Measurements from ENCODE around the gene UCKL1. TPM values are rescaled to one million over a fixed set of nuclear protein-coding genes. Genes with fewer than 3 reads are reported as not detected.
"Not testable (repeated sequence)": the region's sequence is repeated elsewhere in the genome, so short reads cannot be mapped to it uniquely, and the experiment has no call there.

Gene UCKL1
- total RNA-seq, 4 donors from 2014 or later: 31.2 to 96.0 (median 50.0) TPM

DNA sequence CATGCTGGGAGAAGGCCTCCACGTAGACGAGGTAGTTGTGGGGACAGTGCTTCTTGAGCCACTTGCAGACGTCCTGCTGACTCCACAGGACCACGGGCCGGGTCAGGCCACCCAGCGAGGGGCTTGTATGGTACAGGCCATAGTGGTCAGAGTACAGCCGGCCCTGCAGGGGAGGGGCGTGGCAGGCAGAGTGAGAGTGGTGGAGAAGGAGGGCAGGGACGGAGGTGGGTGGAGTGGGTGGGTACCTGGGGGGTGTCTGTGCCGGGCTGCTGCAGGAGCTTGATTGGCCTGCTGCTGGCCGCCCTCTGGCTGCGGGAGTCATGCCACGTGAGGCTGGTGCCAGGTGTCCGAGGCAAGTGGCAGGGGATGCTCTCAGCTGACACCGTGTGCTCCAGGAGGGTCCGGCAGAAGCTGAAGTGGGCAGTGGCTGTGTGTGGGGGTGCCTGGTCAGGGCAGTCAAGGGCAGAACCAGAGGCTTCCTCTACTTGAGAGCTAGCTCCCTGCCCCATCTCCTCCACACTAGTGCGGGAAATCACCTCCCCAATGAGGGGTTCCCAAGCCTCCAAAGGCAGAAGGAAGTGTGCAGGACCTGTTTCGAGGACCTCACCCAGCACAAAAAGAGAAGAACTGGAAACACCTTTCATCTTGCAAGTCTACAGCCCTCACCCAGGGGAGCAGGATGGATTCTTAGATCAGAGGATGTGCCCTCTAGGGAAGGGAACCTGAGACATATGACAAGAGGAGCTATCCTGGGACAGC is 20.9 kb upstream of the UCKL1 start:
- TF ChIP-seq, protein P1, sequence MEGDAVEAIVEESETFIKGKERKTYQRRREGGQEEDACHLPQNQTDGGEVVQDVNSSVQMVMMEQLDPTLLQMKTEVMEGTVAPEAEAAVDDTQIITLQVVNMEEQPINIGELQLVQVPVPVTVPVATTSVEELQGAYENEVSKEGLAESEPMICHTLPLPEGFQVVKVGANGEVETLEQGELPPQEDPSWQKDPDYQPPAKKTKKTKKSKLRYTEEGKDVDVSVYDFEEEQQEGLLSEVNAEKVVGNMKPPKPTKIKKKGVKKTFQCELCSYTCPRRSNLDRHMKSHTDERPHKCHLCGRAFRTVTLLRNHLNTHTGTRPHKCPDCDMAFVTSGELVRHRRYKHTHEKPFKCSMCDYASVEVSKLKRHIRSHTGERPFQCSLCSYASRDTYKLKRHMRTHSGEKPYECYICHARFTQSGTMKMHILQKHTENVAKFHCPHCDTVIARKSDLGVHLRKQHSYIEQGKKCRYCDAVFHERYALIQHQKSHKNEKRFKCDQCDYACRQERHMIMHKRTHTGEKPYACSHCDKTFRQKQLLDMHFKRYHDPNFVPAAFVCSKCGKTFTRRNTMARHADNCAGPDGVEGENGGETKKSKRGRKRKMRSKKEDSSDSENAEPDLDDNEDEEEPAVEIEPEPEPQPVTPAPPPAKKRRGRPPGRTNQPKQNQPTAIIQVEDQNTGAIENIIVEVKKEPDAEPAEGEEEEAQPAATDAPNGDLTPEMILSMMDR (IDR thresholded peaks at IDR 0.05): no peak
- no peak for TF ChIP-seq EP300 (IDR thresholded peaks at IDR 0.05)
- TF ChIP-seq POLR2A (IDR thresholded peaks at IDR 0.05): no peak
- no peak for DNase-seq (ENCODE audit: low spot score in 2 of 2)
- H3K4me1 ChIP-seq: peaks cover 0 to 48% (median 30%) of the 10 kb centered on the region in 4 donors
- no peaks in the 10 kb centered on the region for H3K36me3 ChIP-seq
- H3K4me3 ChIP-seq: no peak overlapping the region
- WGBS, 2 donors: 82 to 87% methylated on average over 16 to 18 of the region's 18 CpGs
- peaks cover 0 to 20% of the 10 kb centered on the region in 2 donors for H3K27me3 ChIP-seq
- H3K9me3 ChIP-seq: no peaks in the 10 kb centered on the region
- H3K27ac ChIP-seq: no peak overlapping the region

DNA sequence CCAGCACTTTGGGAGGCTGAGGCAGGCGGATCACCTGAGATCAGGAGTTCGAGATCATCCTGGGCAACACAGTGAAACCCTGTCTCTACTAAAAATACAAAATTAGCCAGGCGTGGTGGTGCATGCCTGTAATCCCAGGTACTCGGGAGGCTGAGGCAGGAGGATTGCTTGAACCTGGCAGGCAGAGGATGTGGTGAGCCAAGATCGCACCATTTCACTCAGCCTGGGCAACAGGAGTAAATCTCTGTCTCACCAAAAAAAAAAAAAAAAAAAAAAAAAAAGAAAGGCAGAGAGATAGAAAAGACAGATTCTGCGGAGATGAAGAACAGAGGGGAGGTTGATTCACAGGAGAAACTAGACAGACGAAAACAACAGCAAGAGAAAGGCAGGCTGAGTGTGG is 20.3 kb upstream of the UCKL1 start:
- H3K4me3 ChIP-seq; H3K27ac ChIP-seq; H3K36me3 ChIP-seq; DNase-seq (ENCODE audit: low spot score in 2 of 2); H3K9me3 ChIP-seq: not testable (repeated sequence)
- Histone ChIP-seq H3K4me1 (peaks cover 0 to 45% (median 27%) of the 10 kb centered on the region in 4 donors), H3K27me3 (peaks cover 0 to 20% of the 10 kb centered on the region in 2 donors)
- 88 to 97% methylated on average over 7 of the region's 7 CpGs for WGBS, 2 donors

DNA sequence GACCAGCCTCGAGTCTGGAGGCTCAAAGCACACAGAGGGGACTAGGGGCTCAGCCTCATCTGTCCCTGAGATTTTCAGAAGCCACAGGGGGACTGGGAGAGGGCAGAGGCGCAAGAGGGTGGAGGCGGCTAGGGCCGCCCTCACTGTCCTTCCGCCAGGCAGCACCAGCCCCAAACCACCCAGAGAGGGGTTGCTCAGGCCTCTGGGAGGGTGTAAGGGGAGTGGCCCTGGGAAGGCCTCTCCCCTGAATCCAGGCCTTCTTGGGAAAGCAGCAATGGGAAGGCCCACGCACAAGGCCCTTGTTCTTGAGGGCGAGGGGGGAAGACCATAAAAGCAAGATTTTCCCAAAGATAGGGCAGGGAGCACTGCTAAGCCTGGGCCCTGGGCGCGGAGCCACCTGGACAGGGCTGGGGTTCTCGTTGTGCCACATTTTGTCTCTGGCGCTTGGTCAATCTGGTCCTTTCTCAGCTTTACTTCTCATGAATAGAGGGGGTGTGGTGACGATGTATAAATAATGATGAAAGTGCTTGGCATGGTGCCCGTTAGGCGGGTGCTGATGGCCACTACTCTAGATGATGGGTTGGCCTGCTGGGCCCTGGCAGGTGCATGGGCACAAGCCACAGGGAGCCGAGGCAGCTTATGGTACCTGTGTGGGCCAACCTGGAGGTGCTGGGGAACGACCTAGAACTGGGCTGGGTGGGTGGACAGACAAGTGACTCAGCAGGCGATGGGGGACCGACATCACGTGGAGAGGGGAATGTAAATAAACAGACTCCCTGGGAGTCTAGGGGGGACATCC is 18.4 kb upstream of the UCKL1 start:
- Histone ChIP-seq H3K9me3 (no peaks in the 10 kb centered on the region), H3K27ac (no peak overlapping the region), H3K27me3 (peaks cover 0 to 13% of the 10 kb centered on the region in 2 donors), H3K4me3 (no peak overlapping the region), H3K4me1 (peaks cover 0 to 40% (median 18%) of the 10 kb centered on the region in 4 donors), H3K36me3 (no peaks in the 10 kb centered on the region)
- no peak for DNase-seq (ENCODE audit: low spot score in 2 of 2)
- WGBS, 2 donors: 66 to 68% methylated on average over 19 of the region's 19 CpGs
- TF ChIP-seq POLR2A (IDR thresholded peaks at IDR 0.05): no peak
- no peak for TF ChIP-seq EP300 (IDR thresholded peaks at IDR 0.05)

DNA sequence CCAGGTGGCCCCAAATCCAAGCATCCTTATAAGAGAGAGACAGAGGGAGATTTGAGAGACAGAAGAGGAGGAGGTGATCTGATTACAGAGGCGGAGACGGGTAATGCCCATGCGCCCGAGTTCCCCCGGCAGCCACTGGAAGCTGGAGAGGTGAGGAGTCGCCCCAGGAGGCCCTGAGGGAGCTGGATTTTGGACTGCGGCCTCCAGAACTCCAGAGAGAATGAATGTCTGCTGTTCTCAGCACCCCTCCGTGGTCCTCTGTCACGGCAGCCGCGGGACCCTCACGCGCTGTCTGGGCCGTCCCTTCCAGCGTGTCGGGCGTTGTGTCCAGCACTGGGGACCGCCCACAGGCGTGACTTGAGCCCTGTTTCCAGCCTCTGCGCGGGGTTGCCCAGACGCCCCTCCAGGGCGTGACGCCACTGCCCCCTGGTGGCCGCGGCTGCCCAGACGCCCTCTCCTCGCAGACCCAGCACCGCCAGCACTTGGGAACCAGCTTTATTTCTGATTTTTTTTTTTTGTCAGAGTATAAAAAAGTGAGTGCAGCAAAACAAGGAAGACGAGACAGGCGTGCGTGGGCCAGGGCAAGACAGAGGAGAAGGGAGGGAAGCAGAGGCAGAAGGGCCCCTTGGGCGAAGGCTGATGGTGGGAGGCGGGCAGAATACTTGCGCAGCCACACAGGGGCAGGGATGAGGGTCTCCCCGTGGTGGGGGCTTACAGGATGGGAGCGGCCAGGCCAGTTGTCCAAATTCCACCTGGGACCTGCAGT is 17.6 kb upstream of the UCKL1 start:
- 12 to 13% methylated on average over 33 to 37 of the region's 37 CpGs for WGBS, 2 donors
- DNase-seq (ENCODE audit: low spot score in 2 of 2): peak; percentile 74 to 78
- Histone ChIP-seq H3K27ac (peak overlapping the region in 2 of 4 donors; percentile 13 to 66), H3K4me3 (peak overlapping the region in 2 of 4 donors; percentile 24 to 43), H3K27me3 (peaks cover 0 to 8% of the 10 kb centered on the region in 2 donors), H3K36me3 (no peaks in the 10 kb centered on the region), H3K9me3 (no peaks in the 10 kb centered on the region), H3K4me1 (peaks cover 0 to 38% (median 15%) of the 10 kb centered on the region in 4 donors)
- TF ChIP-seq, protein P1 (IDR thresholded peaks at IDR 0.05): peak; percentile 95 to 99 (median 97)
- TF ChIP-seq EP300 (IDR thresholded peaks at IDR 0.05): peak in 1 of 2 donors; percentile 24
- TF ChIP-seq POLR2A (IDR thresholded peaks at IDR 0.05): no peak

DNA sequence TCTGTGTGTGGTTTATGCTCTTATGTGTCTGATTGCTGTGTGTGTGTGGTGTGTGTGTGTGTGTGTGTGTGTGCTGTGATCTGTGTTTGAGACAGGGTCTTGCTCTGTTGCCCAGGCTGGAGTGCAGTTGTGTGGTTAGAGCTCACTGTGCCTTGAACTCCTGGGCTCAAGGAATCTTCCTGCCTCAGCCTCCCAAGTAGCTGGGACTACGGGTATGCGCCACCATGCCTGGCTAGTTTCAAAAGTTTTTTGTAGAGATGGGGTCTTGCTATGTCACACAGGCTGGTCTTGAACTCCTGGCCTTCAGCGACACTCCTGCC is 16.9 kb upstream of the UCKL1 start:
- H3K4me1 ChIP-seq: peaks cover 0 to 40% (median 12%) of the 10 kb centered on the region in 4 donors
- H3K36me3 ChIP-seq: peaks cover 0 to 3% (median 0%) of the 10 kb centered on the region in 3 donors
- H3K9me3 ChIP-seq: no peaks in the 10 kb centered on the region
- H3K27ac ChIP-seq: peak overlapping the region in 1 of 4 donors; percentile 66
- WGBS, 2 donors: 80 to 92% methylated on average over 3 of the region's 3 CpGs
- H3K27me3 ChIP-seq: peaks cover 0 to 1% of the 10 kb centered on the region in 2 donors
- DNase-seq (ENCODE audit: low spot score in 2 of 2): no peak
- TF ChIP-seq, protein P1 (IDR thresholded peaks at IDR 0.05): no peak
- TF ChIP-seq POLR2A (IDR thresholded peaks at IDR 0.05) (no peak), EP300 (IDR thresholded peaks at IDR 0.05) (no peak)
- H3K4me3 ChIP-seq: no peak overlapping the region
